WTC11 (cell line): Measurements from ENCODE around the gene FOXI1. TPM values are rescaled to one million over a fixed set of nuclear protein-coding genes. Genes with fewer than 3 reads are reported as not detected.

Source experiments
- ATAC-seq: fragments of 200-7000 bp; cut with Tn5 transposase; 2 replicates; pipeline ENCODE4 v1.10.0; 2021; ENCODE audit warnings: mild to moderate bottlenecking, moderate library complexity
- CTCF ChIA-PET: fragments of 300-600 bp; sonication (Branson Sonifier 250); formaldehyde crosslinking; loops from one replicate; lab custom pipeline; 2021; ENCODE audit warnings: antibody characterized with exemption; lab: Charles Lee
- POLR2A ChIA-PET: fragments of 350-600 bp; sonication (Branson Sonifier 250); formaldehyde crosslinking; loops from one replicate; lab custom pipeline; 2021; ENCODE audit warnings: antibody characterized with exemption; lab: Charles Lee
- DNase-seq: peaks from one replicate; pipeline ENCODE4 v3.0.0; 2021; ENCODE audit warnings: low spot score
- H3K27ac Mint-ChIP-seq: 2 replicates; pipeline ENCODE4 v1.8.0; 2021; ENCODE audit warnings: mixed read lengths
- H3K27me3 Mint-ChIP-seq: 2 replicates; pipeline ENCODE4 v1.8.0; 2021; ENCODE audit warnings: low read depth, mild to moderate bottlenecking, moderate library complexity, mixed read lengths
- H3K36me3 Mint-ChIP-seq: 2 replicates; pipeline ENCODE4 v1.8.0; 2021; ENCODE audit warnings: mixed read lengths
- H3K4me1 Mint-ChIP-seq: 2 replicates; pipeline ENCODE4 v1.8.0; 2022; ENCODE audit warnings: mixed read lengths
- H3K4me3 Mint-ChIP-seq: 2 replicates; pipeline ENCODE4 v1.8.0; 2021; ENCODE audit warnings: mild to moderate bottlenecking, moderate library complexity, mixed read lengths
- H3K9me3 Mint-ChIP-seq: 2 replicates; pipeline ENCODE4 v1.8.0; 2021; ENCODE audit warnings: mixed read lengths
- ELF4 ChIP-seq: sonication (generic); formaldehyde crosslinking; IDR thresholded peaks from 2 replicates; pipeline ENCODE4 v1.8.1; 2022; ENCODE audit warnings: low read depth, mild to moderate bottlenecking, moderate library complexity, missing genetic modification reagents
- ESRRA ChIP-seq: sonication (generic); formaldehyde crosslinking; IDR thresholded peaks from 2 replicates; pipeline ENCODE4 v1.8.1; 2022; ENCODE audit warnings: mild to moderate bottlenecking, missing genetic modification reagents, borderline replicate concordance
- GRHL2 ChIP-seq: fragments of 250-450 bp; sonication (Bioruptor Pico); IDR thresholded peaks from 2 replicates; pipeline ENCODE4 v1.8.0; 2022; ENCODE audit warnings: mild to moderate bottlenecking, moderate library complexity; ENCODE audit not compliant: insufficient replicate concordance, severe bottlenecking
- GTF2I ChIP-seq: fragments of 250-450 bp; sonication (Bioruptor Pico); conservative IDR thresholded peaks from 2 replicates; pipeline ENCODE4 v1.4.0; 2021; ENCODE audit warnings: mild to moderate bottlenecking
- JAZF1 ChIP-seq: fragments of 250-450 bp; sonication (Bioruptor Pico); IDR thresholded peaks from 2 replicates; pipeline ENCODE4 v1.9.0; 2021; ENCODE audit warnings: moderate library complexity, mild to moderate bottlenecking, inconsistent platforms
- PRRX2 ChIP-seq: fragments of 250-450 bp; sonication (Bioruptor Pico); IDR thresholded peaks from 2 replicates; pipeline ENCODE4 v1.8.0; 2021; ENCODE audit warnings: mild to moderate bottlenecking
- SMAD4 ChIP-seq: sonication (generic); formaldehyde crosslinking; IDR thresholded peaks from 2 replicates; pipeline ENCODE4 v1.8.0; 2022; ENCODE audit warnings: mild to moderate bottlenecking, missing genetic modification reagents
- ZBTB21 ChIP-seq: sonication (generic); formaldehyde crosslinking; IDR thresholded peaks from 2 replicates; pipeline ENCODE4 v1.8.1; 2023; ENCODE audit warnings: mild to moderate bottlenecking, missing genetic modification reagents, borderline replicate concordance
- total RNA-seq: library from RNA; stranded (reverse); gene quantifications from 3 replicates; pipeline ENCODE4 v1.2.3, GENCODE V29; 2021
- TF ChIP-seq, protein P1 (sequence below): sonication (generic); formaldehyde crosslinking; IDR thresholded peaks from 2 replicates; pipeline ENCODE4 v1.8.0; 2022; ENCODE audit warnings: mild to moderate bottlenecking, missing genetic modification reagents
- TF ChIP-seq, protein P2 (sequence below): sonication (generic); formaldehyde crosslinking; IDR thresholded peaks from 2 replicates; pipeline ENCODE4 v1.8.1; 2022; ENCODE audit warnings: mild to moderate bottlenecking, missing genetic modification reagents, moderate library complexity, borderline replicate concordance
- TF ChIP-seq, protein P3 (sequence below): sonication (generic); formaldehyde crosslinking; IDR thresholded peaks from 2 replicates; pipeline ENCODE4 v1.8.0; 2022; ENCODE audit warnings: mild to moderate bottlenecking, missing genetic modification reagents
- TF ChIP-seq, protein P4 (sequence below): sonication (generic); formaldehyde crosslinking; IDR thresholded peaks from 2 replicates; pipeline ENCODE4 v1.8.0; 2023; ENCODE audit warnings: missing genetic modification reagents
- TF ChIP-seq, protein P5 (sequence below): fragments of 200-600 bp; IDR thresholded peaks from 2 replicates; pipeline ENCODE4 v1.8.0; 2022; ENCODE audit warnings: antibody characterized with exemption
- TF ChIP-seq, protein P6 (sequence below): sonication (generic); formaldehyde crosslinking; IDR thresholded peaks from 2 replicates; pipeline ENCODE4 v1.8.1; 2023; ENCODE audit warnings: mild to moderate bottlenecking, missing genetic modification reagents, moderate library complexity
- TF ChIP-seq, protein P7 (sequence below): sonication (generic); formaldehyde crosslinking; IDR thresholded peaks from 2 replicates; pipeline ENCODE4 v1.8.0; 2022; ENCODE audit warnings: missing genetic modification reagents
- TF ChIP-seq, protein P8 (sequence below): sonication (generic); formaldehyde crosslinking; IDR thresholded peaks from 2 replicates; pipeline ENCODE4 v1.8.0; 2022; ENCODE audit warnings: mild to moderate bottlenecking, missing genetic modification reagents

FOXI1 gene
- total RNA-seq, 1 experiment from 2014 or later, result not detected

DNA sequence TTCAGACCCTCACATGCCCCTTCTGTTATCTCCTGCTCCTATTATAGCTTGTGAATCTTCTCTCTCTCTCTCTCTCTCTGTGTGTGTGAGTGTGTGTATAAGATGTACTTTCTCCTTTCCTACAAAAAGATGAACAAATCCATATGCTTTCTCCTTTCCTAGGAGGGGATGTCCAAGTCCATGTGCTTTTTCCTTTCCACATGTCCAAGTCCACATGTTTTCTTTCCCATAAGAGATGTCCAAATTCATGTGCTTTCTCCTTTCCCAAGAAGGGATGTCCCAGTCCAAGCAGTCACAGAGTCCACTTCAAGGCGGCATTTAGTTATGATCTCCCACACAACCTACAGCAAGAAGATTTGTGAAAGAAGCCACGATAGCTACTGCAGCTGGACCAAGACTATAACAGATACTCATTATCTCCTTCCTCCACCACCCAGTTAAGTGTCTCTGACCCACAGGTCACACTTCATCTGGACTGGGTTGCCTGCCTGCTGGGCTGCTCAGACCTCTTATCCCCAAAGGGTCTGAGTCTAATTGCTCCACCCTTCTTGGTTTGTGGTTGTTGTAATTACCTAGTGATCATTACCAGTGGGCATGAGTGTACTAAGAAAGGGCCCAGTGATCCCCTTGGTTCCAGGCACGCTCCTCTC is 18.4 kb upstream of the FOXI1 start:
- Mint-ChIP-seq H3K9me3 (no peaks in the 10 kb centered on the region; the same call in 1 of the 2 replicates), H3K4me3 (no peak overlapping the region)
- TF ChIP-seq, protein P1, sequence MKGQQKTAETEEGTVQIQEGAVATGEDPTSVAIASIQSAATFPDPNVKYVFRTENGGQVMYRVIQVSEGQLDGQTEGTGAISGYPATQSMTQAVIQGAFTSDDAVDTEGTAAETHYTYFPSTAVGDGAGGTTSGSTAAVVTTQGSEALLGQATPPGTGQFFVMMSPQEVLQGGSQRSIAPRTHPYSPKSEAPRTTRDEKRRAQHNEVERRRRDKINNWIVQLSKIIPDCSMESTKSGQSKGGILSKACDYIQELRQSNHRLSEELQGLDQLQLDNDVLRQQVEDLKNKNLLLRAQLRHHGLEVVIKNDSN (CRISPR knock-in tag), result no peak
- TF ChIP-seq GRHL2 (CRISPR knock-in tag) (no peak), GTF2I (CRISPR knock-in tag) (no peak), ZBTB21 (CRISPR knock-in tag) (no peak)
- TF ChIP-seq, all 79 proteins: peak for 0
- Mint-ChIP-seq H3K4me1 (no peaks in the 10 kb centered on the region), H3K27ac (no peak overlapping the region), H3K36me3 (no peaks in the 10 kb centered on the region), H3K27me3 (no peaks in the 10 kb centered on the region; the same call in 1 of the 2 replicates)
- POLR2A ChIA-PET, result no interaction called here
- CTCF ChIA-PET, result interaction anchor here (1.0 kb wide), 1 partner anchor 17 kb away, joined by 3 read pairs; no protein-coding TSS in a partner anchor
- ATAC-seq (no peak), DNase-seq (no peak)

DNA sequence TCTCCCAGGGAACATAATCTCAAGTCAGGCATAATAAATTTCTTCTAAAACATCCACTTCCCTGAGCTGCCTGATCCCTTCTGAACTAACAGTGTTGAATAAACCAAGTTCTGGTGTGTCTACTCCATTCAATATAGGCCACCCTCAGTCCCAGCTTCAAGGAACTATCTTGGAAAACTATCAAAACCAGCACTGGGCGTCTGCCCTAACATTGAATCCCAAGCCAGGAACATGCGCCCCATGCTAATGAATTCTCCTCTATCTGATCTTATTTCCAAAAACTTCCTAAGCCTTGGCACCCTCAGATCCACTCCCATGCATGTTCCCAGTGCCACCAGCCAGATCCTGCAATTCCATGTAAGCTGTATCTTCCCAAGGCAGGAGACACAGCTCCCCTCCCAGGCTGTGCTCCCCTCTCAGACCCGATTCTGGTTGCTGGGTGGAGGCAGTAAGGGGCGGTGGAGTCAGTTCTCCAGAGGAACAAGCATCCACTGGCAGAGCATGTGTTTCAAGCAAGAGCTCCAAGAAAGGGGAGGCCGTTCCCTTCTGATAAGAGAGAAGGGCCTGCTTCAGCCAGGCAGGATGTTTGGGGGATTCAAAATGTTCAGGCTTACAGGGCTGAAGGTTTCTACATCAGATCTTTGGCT is 13.1 kb upstream of the FOXI1 start:
- ATAC-seq, result no peak
- Mint-ChIP-seq H3K27ac (no peak overlapping the region), H3K36me3 (no peaks in the 10 kb centered on the region), H3K9me3 (no peaks in the 10 kb centered on the region; the same call in 1 of the 2 replicates), H3K4me1 (peaks cover 2% of the 10 kb centered on the region), H3K4me3 (no peak overlapping the region), H3K27me3 (no peaks in the 10 kb centered on the region; the same call in 1 of the 2 replicates)
- DNase-seq, result no peak
- ChIA-PET POLR2A (no interaction called here), CTCF (interaction anchor here (2.2 kb wide), 1 partner anchor 92 kb away, joined by 9 read pairs; no protein-coding TSS in a partner anchor)
- no peak for TF ChIP-seq JAZF1 (CRISPR knock-in tag)
- no peak for TF ChIP-seq PRRX2 (CRISPR knock-in tag)
- TF ChIP-seq ESRRA (CRISPR knock-in tag), result no peak
- TF ChIP-seq SMAD4 (CRISPR knock-in tag), result no peak
- TF ChIP-seq, protein P2, sequence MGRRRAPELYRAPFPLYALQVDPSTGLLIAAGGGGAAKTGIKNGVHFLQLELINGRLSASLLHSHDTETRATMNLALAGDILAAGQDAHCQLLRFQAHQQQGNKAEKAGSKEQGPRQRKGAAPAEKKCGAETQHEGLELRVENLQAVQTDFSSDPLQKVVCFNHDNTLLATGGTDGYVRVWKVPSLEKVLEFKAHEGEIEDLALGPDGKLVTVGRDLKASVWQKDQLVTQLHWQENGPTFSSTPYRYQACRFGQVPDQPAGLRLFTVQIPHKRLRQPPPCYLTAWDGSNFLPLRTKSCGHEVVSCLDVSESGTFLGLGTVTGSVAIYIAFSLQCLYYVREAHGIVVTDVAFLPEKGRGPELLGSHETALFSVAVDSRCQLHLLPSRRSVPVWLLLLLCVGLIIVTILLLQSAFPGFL, result no peak
- TF ChIP-seq, protein P3, sequence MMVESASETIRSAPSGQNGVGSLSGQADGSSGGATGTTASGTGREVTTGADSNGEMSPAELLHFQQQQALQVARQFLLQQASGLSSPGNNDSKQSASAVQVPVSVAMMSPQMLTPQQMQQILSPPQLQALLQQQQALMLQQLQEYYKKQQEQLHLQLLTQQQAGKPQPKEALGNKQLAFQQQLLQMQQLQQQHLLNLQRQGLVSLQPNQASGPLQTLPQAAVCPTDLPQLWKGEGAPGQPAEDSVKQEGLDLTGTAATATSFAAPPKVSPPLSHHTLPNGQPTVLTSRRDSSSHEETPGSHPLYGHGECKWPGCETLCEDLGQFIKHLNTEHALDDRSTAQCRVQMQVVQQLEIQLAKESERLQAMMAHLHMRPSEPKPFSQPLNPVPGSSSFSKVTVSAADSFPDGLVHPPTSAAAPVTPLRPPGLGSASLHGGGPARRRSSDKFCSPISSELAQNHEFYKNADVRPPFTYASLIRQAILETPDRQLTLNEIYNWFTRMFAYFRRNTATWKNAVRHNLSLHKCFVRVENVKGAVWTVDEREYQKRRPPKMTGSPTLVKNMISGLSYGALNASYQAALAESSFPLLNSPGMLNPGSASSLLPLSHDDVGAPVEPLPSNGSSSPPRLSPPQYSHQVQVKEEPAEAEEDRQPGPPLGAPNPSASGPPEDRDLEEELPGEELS (CRISPR knock-in tag), result no peak
- TF ChIP-seq, protein P4, sequence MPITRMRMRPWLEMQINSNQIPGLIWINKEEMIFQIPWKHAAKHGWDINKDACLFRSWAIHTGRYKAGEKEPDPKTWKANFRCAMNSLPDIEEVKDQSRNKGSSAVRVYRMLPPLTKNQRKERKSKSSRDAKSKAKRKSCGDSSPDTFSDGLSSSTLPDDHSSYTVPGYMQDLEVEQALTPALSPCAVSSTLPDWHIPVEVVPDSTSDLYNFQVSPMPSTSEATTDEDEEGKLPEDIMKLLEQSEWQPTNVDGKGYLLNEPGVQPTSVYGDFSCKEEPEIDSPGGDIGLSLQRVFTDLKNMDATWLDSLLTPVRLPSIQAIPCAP (CRISPR knock-in tag), result no peak
- TF ChIP-seq, protein P5, sequence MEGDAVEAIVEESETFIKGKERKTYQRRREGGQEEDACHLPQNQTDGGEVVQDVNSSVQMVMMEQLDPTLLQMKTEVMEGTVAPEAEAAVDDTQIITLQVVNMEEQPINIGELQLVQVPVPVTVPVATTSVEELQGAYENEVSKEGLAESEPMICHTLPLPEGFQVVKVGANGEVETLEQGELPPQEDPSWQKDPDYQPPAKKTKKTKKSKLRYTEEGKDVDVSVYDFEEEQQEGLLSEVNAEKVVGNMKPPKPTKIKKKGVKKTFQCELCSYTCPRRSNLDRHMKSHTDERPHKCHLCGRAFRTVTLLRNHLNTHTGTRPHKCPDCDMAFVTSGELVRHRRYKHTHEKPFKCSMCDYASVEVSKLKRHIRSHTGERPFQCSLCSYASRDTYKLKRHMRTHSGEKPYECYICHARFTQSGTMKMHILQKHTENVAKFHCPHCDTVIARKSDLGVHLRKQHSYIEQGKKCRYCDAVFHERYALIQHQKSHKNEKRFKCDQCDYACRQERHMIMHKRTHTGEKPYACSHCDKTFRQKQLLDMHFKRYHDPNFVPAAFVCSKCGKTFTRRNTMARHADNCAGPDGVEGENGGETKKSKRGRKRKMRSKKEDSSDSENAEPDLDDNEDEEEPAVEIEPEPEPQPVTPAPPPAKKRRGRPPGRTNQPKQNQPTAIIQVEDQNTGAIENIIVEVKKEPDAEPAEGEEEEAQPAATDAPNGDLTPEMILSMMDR, result no peak
- no peak for TF ChIP-seq ELF4 (CRISPR knock-in tag)
- TF ChIP-seq, protein P6, sequence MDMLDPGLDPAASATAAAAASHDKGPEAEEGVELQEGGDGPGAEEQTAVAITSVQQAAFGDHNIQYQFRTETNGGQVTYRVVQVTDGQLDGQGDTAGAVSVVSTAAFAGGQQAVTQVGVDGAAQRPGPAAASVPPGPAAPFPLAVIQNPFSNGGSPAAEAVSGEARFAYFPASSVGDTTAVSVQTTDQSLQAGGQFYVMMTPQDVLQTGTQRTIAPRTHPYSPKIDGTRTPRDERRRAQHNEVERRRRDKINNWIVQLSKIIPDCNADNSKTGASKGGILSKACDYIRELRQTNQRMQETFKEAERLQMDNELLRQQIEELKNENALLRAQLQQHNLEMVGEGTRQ (CRISPR knock-in tag), result no peak
- TF ChIP-seq, protein P7, sequence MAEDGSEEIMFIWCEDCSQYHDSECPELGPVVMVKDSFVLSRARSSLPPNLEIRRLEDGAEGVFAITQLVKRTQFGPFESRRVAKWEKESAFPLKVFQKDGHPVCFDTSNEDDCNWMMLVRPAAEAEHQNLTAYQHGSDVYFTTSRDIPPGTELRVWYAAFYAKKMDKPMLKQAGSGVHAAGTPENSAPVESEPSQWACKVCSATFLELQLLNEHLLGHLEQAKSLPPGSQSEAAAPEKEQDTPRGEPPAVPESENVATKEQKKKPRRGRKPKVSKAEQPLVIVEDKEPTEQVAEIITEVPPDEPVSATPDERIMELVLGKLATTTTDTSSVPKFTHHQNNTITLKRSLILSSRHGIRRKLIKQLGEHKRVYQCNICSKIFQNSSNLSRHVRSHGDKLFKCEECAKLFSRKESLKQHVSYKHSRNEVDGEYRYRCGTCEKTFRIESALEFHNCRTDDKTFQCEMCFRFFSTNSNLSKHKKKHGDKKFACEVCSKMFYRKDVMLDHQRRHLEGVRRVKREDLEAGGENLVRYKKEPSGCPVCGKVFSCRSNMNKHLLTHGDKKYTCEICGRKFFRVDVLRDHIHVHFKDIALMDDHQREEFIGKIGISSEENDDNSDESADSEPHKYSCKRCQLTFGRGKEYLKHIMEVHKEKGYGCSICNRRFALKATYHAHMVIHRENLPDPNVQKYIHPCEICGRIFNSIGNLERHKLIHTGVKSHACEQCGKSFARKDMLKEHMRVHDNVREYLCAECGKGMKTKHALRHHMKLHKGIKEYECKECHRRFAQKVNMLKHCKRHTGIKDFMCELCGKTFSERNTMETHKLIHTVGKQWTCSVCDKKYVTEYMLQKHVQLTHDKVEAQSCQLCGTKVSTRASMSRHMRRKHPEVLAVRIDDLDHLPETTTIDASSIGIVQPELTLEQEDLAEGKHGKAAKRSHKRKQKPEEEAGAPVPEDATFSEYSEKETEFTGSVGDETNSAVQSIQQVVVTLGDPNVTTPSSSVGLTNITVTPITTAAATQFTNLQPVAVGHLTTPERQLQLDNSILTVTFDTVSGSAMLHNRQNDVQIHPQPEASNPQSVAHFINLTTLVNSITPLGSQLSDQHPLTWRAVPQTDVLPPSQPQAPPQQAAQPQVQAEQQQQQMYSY (CRISPR knock-in tag), result no peak
- TF ChIP-seq, protein P8, sequence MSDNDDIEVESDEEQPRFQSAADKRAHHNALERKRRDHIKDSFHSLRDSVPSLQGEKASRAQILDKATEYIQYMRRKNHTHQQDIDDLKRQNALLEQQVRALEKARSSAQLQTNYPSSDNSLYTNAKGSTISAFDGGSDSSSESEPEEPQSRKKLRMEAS (CRISPR knock-in tag), result no peak
